K562 (cell line): ENCODE measurements around the gene XPR1. TPM values are rescaled to one million over a fixed set of nuclear protein-coding genes. Genes with fewer than 3 reads are reported as not detected.

ENCODE experiments used
- CBX5 ChIP-seq: IDR thresholded peaks from 2 replicates; pipeline ENCODE4 v1.6.1; 2014; ENCODE audit warnings: low read depth, borderline replicate concordance
- MCM5 ChIP-seq: fragments of 450-650 bp; IDR thresholded peaks from 2 replicates; pipeline ENCODE4 v1.6.1; 2016; ENCODE audit warnings: low read depth
- NR3C1 ChIP-seq: sonication (generic); formaldehyde crosslinking; IDR thresholded peaks from 2 replicates; pipeline ENCODE4 v1.8.1; 2022; ENCODE audit warnings: missing genetic modification reagents
- RBM17 ChIP-seq: fragments of 200-400 bp; formaldehyde crosslinking; IDR thresholded peaks from 2 replicates; pipeline ENCODE4 v1.6.1; 2017; ENCODE audit warnings: low read depth, mild to moderate bottlenecking, low read length, borderline replicate concordance
- SETDB1 ChIP-seq: IDR thresholded peaks from one replicate; pipeline ENCODE4 v1.6.1; 2012; ENCODE audit warnings: low read length, control low read depth, inconsistent platforms
- ZHX1 ChIP-seq: fragments of 150-350 bp; conservative IDR thresholded peaks from 2 replicates; pipeline ENCODE4 v1.6.1; 2014; ENCODE audit warnings: low read length
- ZKSCAN3 ChIP-seq: fragments of 250-450 bp; sonication (Bioruptor Pico); IDR thresholded peaks from 2 replicates; pipeline ENCODE4 v1.4.0; 2020
- polyA plus RNA-seq, 8 experiments: library from polyadenylated mRNA; depleted of rRNA in 4 of 8; stranded (reverse) in 5 of 8; unstranded in 3 of 8; fragments of >200 nt; fragmentation: Nextera tagmentation in 2 of 8; fragmentation: Illumina TruSeq in 1 of 8; extraction: Ambion mirVana in 2 of 8; extraction: Trizol in 1 of 8; gene quantifications; 2 replicates each; pipeline versions ENCODE4 v1.2.1 to v1.2.3, GENCODE V29; 2011 to 2014; ENCODE audit warnings: inconsistent platforms in 1 of 8, missing spikeins in 1 of 8
- total RNA-seq, 7 experiments: library from RNA; depleted of rRNA in 6 of 7; stranded (reverse); fragments of >200 nt in 6 of 7; fragmentation: Illumina TruSeq in 2 of 7; extraction: Trizol in 2 of 7; gene quantifications; 2 replicates each; pipeline versions ENCODE4 v1.2.1 to v1.2.3, GENCODE V29; 2011 to 2021; ENCODE audit warnings: low replicate concordance in 1 of 7
- TF ChIP-seq, protein P1 (sequence below): sonication (generic); formaldehyde crosslinking; IDR thresholded peaks from 2 replicates; pipeline ENCODE4 v1.8.0; 2022; ENCODE audit warnings: missing genetic modification reagents, mild to moderate bottlenecking, borderline replicate concordance
- TF ChIP-seq, protein P2 (sequence below): sonication (generic); formaldehyde crosslinking; IDR thresholded peaks from 2 replicates; pipeline ENCODE4 v1.8.1; 2022; ENCODE audit warnings: missing genetic modification reagents

The XPR1 gene
- total and polyA plus RNA-seq, 9 of the 15 experiments (the other 6 are each of a cell fraction or from before 2014, with no cell fraction given), result 3.0 to 66.2 (median 38.6) TPM

GRCh38 chr1:180691322-180691913 is 59.6 kb downstream of the XPR1 start (continued):
- TF ChIP-seq, protein P1, sequence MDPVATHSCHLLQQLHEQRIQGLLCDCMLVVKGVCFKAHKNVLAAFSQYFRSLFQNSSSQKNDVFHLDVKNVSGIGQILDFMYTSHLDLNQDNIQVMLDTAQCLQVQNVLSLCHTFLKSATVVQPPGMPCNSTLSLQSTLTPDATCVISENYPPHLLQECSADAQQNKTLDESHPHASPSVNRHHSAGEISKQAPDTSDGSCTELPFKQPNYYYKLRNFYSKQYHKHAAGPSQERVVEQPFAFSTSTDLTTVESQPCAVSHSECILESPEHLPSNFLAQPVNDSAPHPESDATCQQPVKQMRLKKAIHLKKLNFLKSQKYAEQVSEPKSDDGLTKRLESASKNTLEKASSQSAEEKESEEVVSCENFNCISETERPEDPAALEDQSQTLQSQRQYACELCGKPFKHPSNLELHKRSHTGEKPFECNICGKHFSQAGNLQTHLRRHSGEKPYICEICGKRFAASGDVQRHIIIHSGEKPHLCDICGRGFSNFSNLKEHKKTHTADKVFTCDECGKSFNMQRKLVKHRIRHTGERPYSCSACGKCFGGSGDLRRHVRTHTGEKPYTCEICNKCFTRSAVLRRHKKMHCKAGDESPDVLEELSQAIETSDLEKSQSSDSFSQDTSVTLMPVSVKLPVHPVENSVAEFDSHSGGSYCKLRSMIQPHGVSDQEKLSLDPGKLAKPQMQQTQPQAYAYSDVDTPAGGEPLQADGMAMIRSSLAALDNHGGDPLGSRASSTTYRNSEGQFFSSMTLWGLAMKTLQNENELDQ (CRISPR knock-in tag), result no peak
- no peak for TF ChIP-seq NR3C1 (CRISPR knock-in tag)
- TF ChIP-seq ZHX1, result no peak
- no peak for TF ChIP-seq ZKSCAN3
- no peak for TF ChIP-seq SETDB1
- TF ChIP-seq CBX5, result no peak
- TF ChIP-seq MCM5, result no peak
- TF ChIP-seq, protein P2, sequence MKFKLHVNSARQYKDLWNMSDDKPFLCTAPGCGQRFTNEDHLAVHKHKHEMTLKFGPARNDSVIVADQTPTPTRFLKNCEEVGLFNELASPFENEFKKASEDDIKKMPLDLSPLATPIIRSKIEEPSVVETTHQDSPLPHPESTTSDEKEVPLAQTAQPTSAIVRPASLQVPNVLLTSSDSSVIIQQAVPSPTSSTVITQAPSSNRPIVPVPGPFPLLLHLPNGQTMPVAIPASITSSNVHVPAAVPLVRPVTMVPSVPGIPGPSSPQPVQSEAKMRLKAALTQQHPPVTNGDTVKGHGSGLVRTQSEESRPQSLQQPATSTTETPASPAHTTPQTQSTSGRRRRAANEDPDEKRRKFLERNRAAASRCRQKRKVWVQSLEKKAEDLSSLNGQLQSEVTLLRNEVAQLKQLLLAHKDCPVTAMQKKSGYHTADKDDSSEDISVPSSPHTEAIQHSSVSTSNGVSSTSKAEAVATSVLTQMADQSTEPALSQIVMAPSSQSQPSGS, result no peak
- TF ChIP-seq RBM17, result no peak
